AML-193 (cell line): ENCODE measurements around the gene AKR7A3.

Experiments used
- DNase-seq, 2 experiments: peaks; one replicate each; lab custom pipeline; 2025; lab: John Stamatoyannopoulos, UW

Gene AKR7A3

DNA sequence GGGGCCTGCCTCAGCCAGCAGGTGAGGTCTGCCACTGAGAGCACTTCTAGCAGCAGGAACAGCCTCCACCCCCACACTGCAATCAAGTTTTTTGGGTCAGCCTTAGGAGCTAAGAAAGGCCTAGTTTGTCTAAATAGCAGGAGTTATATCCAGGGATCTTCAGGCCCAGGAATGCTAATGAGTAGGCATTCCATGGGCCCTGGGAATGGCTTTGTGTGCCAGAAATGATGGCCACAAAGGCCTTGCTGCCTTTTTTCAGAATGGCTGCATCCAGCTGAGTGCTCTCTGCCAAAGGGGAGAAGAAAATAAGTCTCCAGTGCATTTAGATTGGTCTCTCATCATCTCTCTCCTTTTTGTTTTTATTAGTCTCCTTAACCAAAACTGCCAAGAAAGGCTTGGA is 34.2 kb downstream of the AKR7A3 start:
- DNase-seq: no peak

DNA sequence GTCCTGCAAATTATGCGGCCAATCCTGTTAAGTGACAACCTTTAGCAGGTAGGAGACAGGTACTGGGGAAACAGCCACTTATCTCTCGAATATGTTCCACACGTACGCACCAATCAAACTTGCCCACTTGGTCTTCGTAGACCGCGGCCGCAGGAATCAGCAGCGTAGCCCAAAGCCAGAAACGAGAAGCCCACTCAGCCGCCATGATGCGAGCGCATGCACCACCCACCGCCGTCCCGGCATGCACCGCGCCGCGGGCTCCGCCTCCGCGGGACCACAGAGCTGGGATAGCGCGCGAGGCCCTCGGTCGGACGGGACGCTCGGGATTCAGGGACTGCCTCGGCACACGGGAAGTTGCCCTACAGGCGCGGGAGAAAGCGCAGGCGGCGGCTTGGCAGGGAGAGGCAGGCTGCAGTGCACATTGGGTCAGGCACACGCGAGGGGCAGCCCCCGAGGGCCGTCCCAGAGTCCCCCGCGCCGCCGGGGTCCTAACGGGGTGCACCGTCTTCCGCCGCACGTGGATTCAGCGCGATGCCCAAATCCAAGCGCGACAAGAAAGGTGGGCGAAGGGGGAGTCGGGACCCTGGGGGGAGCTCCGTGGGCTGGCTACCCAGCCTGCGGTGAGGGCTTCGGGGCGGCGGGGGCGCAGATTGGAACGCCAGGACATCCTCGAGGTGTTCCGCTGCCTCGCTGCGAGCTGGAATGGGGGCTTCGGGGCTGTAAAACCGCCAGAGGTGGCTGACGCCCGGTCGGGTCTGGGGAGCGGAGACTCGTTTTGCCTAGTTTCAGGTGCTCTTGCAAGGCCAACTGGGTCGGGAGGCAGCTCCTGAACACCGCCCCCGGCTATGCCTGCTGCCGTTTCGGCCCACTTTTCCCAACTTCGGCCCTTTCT is 37.0 kb downstream of the AKR7A3 start, which contains the start of the genes EMC1 and MRTO4:
Gene EMC1 (minus strand): TSS at position 220 of the 892 bp plus-strand sequence. CDS start 15 bp downstream, at position 205.
Gene MRTO4 (plus strand): TSS at position 501 of the 892 bp plus-strand sequence. CDS start 31 bp downstream, at position 532.
- peak; percentile 67 to 77 for DNase-seq

DNA sequence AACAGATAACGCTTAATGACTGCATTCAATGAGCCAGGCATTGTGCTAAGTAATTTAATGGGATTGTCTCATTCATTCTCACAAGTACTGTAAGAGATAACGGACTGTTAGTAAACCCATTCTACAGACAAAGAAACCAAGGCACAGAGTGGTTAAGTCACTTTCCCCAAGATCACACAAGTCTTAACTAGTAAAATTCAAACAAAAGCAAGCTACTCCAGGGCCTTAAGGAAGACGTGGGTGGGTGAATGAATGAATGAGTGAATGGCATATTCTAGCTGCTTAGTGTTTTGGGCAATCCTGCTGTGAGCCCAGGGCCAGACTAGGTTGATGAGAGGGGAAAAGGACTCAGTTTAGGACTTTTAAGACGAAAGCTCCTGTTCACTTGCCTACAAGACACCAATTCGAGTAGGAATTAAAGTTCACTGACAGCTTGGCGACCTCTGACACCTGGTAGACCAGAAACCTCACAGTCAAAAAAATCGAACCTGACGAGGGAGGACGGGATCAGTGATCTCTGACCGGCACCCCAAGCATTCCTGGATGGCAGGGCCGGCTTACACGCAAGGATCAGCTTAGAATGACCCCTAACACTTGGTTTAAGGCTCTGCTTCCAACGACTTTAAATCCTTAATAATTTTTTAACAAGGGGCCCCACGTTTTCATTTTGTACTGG is 37.8 kb downstream of the AKR7A3 start:
- no peak for DNase-seq

DNA sequence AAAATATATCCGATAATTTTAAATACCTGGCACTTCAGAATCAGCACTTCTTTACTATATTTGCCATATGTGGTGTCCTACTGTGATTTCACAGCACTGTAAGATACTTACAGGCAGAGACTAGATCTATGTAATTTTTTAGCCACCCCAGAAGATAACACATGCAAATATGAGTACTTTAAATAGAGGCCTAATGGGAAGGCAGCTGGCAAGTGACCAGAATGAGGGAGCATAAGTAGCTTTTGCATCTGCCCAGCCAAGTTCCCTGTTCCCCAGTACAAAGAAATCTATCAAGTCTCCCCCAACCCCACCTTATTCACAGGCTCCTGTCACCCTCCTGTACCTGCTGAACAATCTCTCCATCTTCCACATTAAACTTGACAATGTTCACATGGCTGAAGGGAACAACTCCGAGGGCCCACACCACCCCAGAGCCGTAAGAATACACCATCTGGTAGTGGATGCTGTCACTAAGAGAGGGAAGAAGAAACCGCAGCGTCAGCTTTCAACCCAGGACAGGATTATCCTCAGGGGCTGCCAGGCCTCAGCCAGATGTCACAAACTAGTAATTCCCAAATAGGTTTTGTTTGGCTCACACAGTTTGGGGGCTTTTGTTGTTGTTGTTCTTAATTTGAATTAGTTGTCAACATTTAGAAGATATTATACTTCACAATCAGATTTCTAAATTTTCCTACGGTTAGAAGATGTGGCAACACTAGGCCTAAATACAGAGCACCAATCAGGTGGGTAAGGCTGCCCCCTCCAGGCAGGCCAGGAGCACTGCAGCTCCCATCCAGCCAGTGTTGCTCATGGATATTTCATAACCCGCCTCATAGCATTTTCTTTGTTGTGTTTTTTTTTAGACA is 47.7 kb downstream of the AKR7A3 start:
- peak; percentile 67 to 73 for DNase-seq

DNA sequence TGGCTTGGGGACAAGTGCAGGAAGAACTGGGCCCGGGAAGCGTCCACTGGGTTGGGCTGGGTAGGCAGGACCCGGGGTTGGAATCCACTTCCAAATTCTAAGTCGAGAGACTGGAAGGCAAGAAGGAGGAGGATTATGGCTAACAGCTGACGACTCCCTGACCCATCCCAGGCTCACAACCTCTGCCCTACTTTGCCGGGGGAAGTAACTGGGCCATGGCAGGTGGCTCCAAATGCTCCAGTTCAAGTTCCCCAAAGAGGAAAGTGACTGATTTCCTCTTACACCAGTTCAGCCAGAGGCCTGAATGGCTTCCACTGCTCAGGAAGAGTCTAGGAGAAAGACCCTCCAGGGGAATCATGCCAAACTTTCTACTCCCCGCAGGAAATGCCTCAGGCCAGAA is 48.7 kb downstream of the AKR7A3 start:
- DNase-seq: no peak

DNA sequence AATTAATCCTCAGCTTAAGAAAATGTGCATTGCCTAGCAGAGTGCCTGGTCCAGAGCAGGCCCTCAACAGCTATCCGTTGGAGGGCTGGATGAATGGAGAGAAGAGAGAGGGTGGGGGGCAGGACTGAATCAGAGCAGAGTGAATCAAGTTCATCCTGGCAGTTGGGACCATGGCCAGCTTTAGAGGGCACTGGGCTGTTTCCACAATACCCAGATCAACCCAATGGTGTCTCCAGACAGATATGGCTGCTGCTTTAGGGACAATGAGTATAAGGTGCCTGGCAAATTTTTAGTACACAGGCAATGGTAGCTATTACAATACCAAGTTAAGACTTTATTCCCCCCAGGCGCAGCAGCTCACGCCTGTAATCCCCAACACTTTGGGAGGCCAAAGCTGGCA is 54.3 kb downstream of the AKR7A3 start:
- DNase-seq: no peak
